SU-DHL-6 (cell line): ENCODE data around the gene PEA15.

Experiments
- H2AFZ ChIP-seq: fragments of 200-600 bp; sonication (generic); 2 replicates; pipeline ENCODE4 v1.6.1; 2014; ENCODE audit warnings: low read depth, mild to moderate bottlenecking, moderate library complexity, mixed read lengths, antibody characterized with exemption, low read length; ENCODE audit not compliant: severe bottlenecking
- H3F3A ChIP-seq: fragments of 200-600 bp; shearing (Covaris generic); 2 replicates; pipeline ENCODE4 v1.6.0; 2016; ENCODE audit warnings: antibody characterized with exemption, mild to moderate bottlenecking; ENCODE audit not compliant: insufficient read depth
- H3K27ac ChIP-seq: fragments of 200-600 bp; sonication (generic); 2 replicates; pipeline ENCODE4 v1.5.1; 2016; ENCODE audit warnings: low read depth, mild to moderate bottlenecking, low read length, moderate library complexity, mixed read lengths
- H3K27me3 ChIP-seq: fragments of 200-600 bp; sonication (generic), shearing (Covaris generic); 2 replicates; pipeline ENCODE4 v1.6.0; 2014; ENCODE audit warnings: mild to moderate bottlenecking, low read length
- H3K36me3 ChIP-seq: fragments of 200-600 bp; sonication (generic); 2 replicates; pipeline ENCODE4 v1.6.1; 2014; ENCODE audit warnings: mild to moderate bottlenecking, low read length, mixed read lengths
- H3K4me2 ChIP-seq: fragments of 300-600, 200-600 bp; shearing (Covaris generic), sonication (generic); 2 replicates; pipeline ENCODE4 v1.6.0; 2014; ENCODE audit warnings: low read length, low read depth, mild to moderate bottlenecking; ENCODE audit not compliant: poor library complexity, severe bottlenecking
- H3K4me3 ChIP-seq: fragments of 200-600 bp; sonication (generic); 2 replicates; pipeline ENCODE4 v1.5.1; 2014; ENCODE audit warnings: antibody characterized with exemption, low read length, mild to moderate bottlenecking, mixed read lengths; ENCODE audit not compliant: insufficient read depth, poor library complexity, severe bottlenecking
- H3K79me2 ChIP-seq: fragments of 200-600 bp; sonication (generic); 2 replicates; pipeline ENCODE4 v1.6.1; 2014; ENCODE audit warnings: mild to moderate bottlenecking, low read length, moderate library complexity; ENCODE audit not compliant: insufficient read depth
- H3K9ac ChIP-seq: fragments of 200-600 bp; sonication (generic); 2 replicates; pipeline ENCODE4 v1.7.0; 2014; ENCODE audit warnings: mild to moderate bottlenecking, low read length
- H3K9me2 ChIP-seq: fragments of 200-600 bp; sonication (generic); replicated peaks from 2 replicates; pipeline ENCODE4 v1.6.1; 2014; ENCODE audit warnings: low read length; ENCODE audit not compliant: insufficient read depth
- H3K9me3 ChIP-seq: fragments of 200-600 bp; sonication (generic); 2 replicates; pipeline ENCODE4 v1.6.1; 2014; ENCODE audit warnings: low read length, mixed read lengths; ENCODE audit not compliant: insufficient read depth
- H4K20me1 ChIP-seq: fragments of 200-600 bp; sonication (generic); 2 replicates; pipeline ENCODE4 v1.6.1; 2014; ENCODE audit warnings: low read depth, mild to moderate bottlenecking, antibody characterized with exemption, low read length, moderate library complexity, mixed read lengths
- EZH2phosphoT487 ChIP-seq: fragments of 200-600 bp; sonication (generic), shearing (Covaris generic); conservative IDR thresholded peaks from 2 replicates; pipeline ENCODE4 v1.6.1; 2018; ENCODE audit warnings: mild to moderate bottlenecking, antibody characterized with exemption, low read length, moderate library complexity, mixed read lengths
- TF ChIP-seq, protein P1 (sequence below): fragments of 200-600 bp; sonication (generic); IDR thresholded peaks from one replicate; pipeline ENCODE4 v1.5.1; 2017; ENCODE audit warnings: antibody characterized with exemption, mild to moderate bottlenecking, low read length, moderate library complexity; ENCODE audit not compliant: insufficient read depth, poor library complexity, severe bottlenecking

Gene PEA15

DNA sequence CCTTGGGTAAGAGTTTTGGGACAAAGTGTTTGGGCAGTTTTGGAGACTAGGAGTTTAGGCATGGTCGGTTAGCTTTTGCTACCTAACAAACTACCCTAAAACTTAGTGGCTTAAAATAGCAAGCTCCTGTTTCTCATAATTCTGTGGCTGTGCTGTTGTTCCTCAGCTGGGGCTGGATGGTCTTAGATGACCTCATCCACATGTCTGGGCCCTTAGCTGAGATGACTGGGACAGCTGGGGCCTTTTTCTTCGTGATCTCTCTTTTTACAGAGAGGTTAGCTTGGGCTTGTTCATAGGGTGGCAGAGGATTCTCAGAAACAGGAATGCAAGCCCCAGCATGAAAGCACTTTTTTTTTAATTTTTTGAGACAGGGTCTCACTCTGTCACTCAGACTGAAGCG, 47.2 kb upstream of the PEA15 start:
- H3K9ac ChIP-seq: no peak overlapping the region
- H3K79me2 ChIP-seq: no peaks in the 10 kb centered on the region
- H3K27me3 ChIP-seq: no peaks in the 10 kb centered on the region
- no peak overlapping the region for H3K4me3 ChIP-seq
- H2AFZ ChIP-seq: no peak overlapping the region
- no peaks in the 10 kb centered on the region for H3K9me3 ChIP-seq
- TF ChIP-seq, protein P1, sequence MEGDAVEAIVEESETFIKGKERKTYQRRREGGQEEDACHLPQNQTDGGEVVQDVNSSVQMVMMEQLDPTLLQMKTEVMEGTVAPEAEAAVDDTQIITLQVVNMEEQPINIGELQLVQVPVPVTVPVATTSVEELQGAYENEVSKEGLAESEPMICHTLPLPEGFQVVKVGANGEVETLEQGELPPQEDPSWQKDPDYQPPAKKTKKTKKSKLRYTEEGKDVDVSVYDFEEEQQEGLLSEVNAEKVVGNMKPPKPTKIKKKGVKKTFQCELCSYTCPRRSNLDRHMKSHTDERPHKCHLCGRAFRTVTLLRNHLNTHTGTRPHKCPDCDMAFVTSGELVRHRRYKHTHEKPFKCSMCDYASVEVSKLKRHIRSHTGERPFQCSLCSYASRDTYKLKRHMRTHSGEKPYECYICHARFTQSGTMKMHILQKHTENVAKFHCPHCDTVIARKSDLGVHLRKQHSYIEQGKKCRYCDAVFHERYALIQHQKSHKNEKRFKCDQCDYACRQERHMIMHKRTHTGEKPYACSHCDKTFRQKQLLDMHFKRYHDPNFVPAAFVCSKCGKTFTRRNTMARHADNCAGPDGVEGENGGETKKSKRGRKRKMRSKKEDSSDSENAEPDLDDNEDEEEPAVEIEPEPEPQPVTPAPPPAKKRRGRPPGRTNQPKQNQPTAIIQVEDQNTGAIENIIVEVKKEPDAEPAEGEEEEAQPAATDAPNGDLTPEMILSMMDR: no peak
- no peak for TF ChIP-seq EZH2phosphoT487
- H3K9me2 ChIP-seq: no peaks in the 10 kb centered on the region
- H4K20me1 ChIP-seq: no peaks in the 10 kb centered on the region
- no peak overlapping the region for H3K4me2 ChIP-seq
- no peak overlapping the region for H3K27ac ChIP-seq
- no peaks in the 10 kb centered on the region for H3K36me3 ChIP-seq
- no peaks in the 10 kb centered on the region for H3F3A ChIP-seq

DNA sequence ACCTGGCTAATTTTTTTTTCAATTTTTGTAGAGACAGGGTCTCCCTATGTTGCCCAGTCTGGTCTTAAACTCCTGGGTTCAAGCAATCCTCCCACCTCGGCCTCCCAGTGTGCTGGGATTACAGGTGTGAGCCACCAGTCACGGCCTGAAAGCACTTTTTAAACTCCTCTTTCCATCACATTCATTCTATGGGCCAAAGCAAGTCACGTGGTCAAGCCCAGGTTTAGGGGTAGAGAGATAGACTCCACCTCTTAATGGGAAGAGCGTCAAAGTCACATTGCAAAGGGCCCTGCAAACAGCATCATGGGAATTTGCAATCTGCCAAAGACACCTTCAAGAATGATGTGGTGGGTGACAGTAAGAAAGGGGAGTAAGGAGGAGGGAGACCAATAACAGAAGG, 46.6 kb upstream of the PEA15 start:
- no peak overlapping the region for H2AFZ ChIP-seq
- no peak for TF ChIP-seq EZH2phosphoT487
- TF ChIP-seq, protein P1: no peak

DNA sequence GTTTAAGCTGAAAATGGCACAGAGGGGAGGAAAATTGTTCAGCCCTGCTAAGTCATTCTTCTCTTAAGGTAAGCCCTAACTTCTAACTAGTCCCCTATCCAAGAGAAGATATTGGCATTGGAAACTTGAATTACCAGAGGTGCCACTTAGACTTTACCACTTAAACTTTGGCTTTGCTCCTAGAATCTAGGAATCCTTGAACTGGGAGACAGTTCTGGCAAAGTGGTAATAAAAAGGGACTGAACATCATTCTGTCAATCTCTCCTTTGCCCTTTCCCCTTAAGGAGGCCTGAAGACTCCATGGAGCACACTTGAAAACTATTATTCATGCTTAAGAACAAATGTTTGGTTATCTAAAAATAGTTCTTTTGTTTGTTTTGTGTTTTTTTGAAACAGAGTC, 45.3 kb upstream of the PEA15 start:
- Histone ChIP-seq H3K79me2 (no peaks in the 10 kb centered on the region), H3K9ac (no peak overlapping the region), H3K27ac (no peak overlapping the region), H3K4me3 (no peak overlapping the region), H3K9me3 (no peaks in the 10 kb centered on the region), H3K27me3 (no peaks in the 10 kb centered on the region), H3F3A (no peaks in the 10 kb centered on the region), H3K4me2 (no peak overlapping the region), H2AFZ (no peak overlapping the region), H4K20me1 (no peaks in the 10 kb centered on the region), H3K9me2 (no peaks in the 10 kb centered on the region), H3K36me3 (no peaks in the 10 kb centered on the region)
- TF ChIP-seq EZH2phosphoT487: no peak
- TF ChIP-seq, protein P1: no peak

More for the DNA sequence above, 46.6 kb upstream of the PEA15 start:
- no peak overlapping the region for H3K4me2 ChIP-seq
- H3K36me3 ChIP-seq: no peaks in the 10 kb centered on the region
- H3K9me3 ChIP-seq: no peaks in the 10 kb centered on the region
- H4K20me1 ChIP-seq: no peaks in the 10 kb centered on the region
- no peaks in the 10 kb centered on the region for H3K27me3 ChIP-seq
- H3K9ac ChIP-seq: no peak overlapping the region
- no peak overlapping the region for H3K4me3 ChIP-seq
- no peaks in the 10 kb centered on the region for H3K9me2 ChIP-seq
- H3K27ac ChIP-seq: no peak overlapping the region
- no peaks in the 10 kb centered on the region for H3F3A ChIP-seq
- H3K79me2 ChIP-seq: no peaks in the 10 kb centered on the region
